IPS DF 6.9 (cell line): ENCODE results near the gene MRPL45.

Experiments
- DNase-seq: peaks from one replicate; pipeline ENCODE4 v3.0.0-alpha.2; 2013; ENCODE audit warnings: low read depth, low spot score
- H3K27ac ChIP-seq: one replicate; pipeline ENCODE4 v1.5.1; 2013; ENCODE audit warnings: low read length, control low read depth
- H3K27me3 ChIP-seq: 2 replicates; pipeline ENCODE4 v1.6.1; 2013; ENCODE audit warnings: mild to moderate bottlenecking, low read length; ENCODE audit not compliant: control insufficient read depth, insufficient read depth
- H3K36me3 ChIP-seq: 2 replicates; pipeline ENCODE4 v1.6.1; 2013; ENCODE audit warnings: low read length; ENCODE audit not compliant: control insufficient read depth, insufficient read depth
- H3K4me1 ChIP-seq: 2 replicates; pipeline ENCODE4 v1.6.1; 2013; ENCODE audit warnings: low read length; ENCODE audit not compliant: control insufficient read depth, insufficient read depth
- H3K4me3 ChIP-seq: 2 replicates; pipeline ENCODE4 v1.5.1; 2013; ENCODE audit warnings: mild to moderate bottlenecking, low read length
- H3K9me3 ChIP-seq: 2 replicates; pipeline ENCODE4 v1.6.1; 2013; ENCODE audit warnings: low read length, inconsistent platforms; ENCODE audit not compliant: control insufficient read depth, insufficient read depth
- WGBS: extraction: QIAGEN DNeasy Blood & Tissue Kit; methylation state at CpG from one replicate; pipeline ENCODE4 v1.1.7; 2013; ENCODE audit warnings: mixed read lengths, missing lambda C conversion rate; ENCODE audit not compliant: insufficient read length, insufficient coverage; 5-methylcytosine and 5-hydroxymethylcytosine counted together

Gene MRPL45

DNA sequence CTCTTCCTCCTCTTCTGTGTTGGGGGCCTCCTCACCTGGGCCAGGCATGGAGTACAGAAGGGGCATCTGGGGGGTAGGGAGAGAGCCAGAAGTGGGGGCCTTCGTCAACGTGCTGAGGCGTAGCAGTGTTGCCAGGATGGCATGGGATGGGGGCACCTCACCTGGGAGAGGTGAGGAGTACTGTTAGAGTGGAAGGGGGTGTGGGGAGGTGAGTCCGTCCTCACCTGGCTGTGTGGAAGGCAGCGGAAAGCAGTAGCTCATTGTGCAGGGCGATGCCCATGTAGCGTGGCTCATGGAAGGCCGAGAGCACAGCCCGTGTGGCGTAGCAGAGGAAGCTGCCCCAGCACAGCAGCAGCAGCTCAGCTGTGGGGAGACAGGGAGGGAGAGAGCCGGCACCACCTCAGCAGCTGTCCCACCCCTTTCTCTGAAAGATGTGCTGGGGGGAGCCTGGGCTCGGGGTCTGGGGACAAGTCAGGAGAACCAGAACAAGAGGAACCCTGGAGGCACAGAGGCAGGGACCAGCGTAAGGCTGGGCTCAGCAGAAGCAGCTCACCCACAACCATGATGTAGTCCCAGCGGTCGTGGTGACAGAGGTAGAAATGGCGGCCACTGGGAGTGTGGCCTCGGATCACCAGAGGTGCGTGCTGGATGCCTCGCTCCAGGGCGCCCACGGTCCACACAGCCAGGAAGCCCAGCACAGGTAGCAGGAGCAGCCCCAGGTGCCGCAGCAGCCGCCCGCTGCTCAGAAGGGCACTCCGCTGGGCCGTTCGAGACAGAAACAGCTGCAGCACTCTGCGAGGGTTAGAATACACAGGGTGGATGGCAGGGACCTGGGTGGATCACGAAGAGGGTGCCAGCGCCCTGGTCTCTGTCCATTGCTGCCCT lies 37.8 kb downstream of the MRPL45 start:
- Histone ChIP-seq H3K36me3 (no peaks in the 10 kb centered on the region), H3K27me3 (no peaks in the 10 kb centered on the region), H3K4me3 (no peak overlapping the region), H3K9me3 (no peaks in the 10 kb centered on the region), H3K4me1 (no peaks in the 10 kb centered on the region), H3K27ac (no peak overlapping the region)
- no peak for DNase-seq
- WGBS = no CpG with 5 or more reads among the region's 30 CpGs

DNA sequence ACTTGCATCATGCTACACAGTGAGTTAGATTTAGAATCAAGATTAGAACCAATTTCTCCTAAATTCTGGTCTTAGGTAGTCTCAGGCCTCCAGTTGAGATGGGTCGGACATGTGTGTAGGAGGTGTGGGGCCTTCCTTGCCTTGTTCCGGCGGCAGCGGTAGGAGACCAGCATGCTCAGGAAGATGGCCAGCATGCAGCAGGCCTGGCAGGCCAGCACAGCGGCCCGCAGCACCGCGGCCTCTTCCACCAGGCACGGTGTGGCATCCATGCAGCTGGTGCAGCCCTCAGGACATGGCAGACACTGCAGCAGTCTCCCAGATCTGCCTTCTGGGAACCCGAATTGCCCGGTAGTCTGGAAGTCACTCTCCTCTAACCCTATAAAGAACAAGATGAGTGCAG lies 39.9 kb downstream of the MRPL45 start:
- Histone ChIP-seq H3K9me3 (no peaks in the 10 kb centered on the region), H3K4me3 (no peak overlapping the region), H3K27ac (no peak overlapping the region), H3K4me1 (no peaks in the 10 kb centered on the region), H3K27me3 (no peaks in the 10 kb centered on the region), H3K36me3 (no peaks in the 10 kb centered on the region)
- WGBS = no CpG with 5 or more reads among the region's 11 CpGs
- DNase-seq = no peak

DNA sequence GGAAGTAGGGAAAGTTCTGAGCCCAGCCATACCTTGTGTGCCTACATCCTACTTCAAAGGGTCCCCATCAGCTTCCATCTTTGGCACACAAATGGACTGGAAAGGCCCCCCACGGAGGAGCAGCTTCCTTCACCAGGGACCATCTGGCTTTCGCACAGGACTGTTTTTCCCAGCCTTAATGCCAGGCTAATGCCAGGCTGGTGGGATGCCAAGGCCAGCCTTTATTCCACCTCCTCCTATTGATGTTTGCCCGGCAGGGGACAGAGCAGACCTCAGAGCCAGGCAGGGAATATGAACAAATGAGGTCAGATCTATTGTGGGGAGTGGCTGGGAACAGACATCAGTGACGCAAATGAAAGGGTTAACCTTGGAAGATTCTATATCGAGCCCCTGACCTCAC lies 41.1 kb downstream of the MRPL45 start:
- Histone ChIP-seq H3K4me1 (no peaks in the 10 kb centered on the region), H3K9me3 (no peaks in the 10 kb centered on the region), H3K27me3 (no peaks in the 10 kb centered on the region), H3K36me3 (no peaks in the 10 kb centered on the region), H3K4me3 (no peak overlapping the region), H3K27ac (no peak overlapping the region)
- no peak for DNase-seq
- no CpG with 5 or more reads among the region's 5 CpGs for WGBS

DNA sequence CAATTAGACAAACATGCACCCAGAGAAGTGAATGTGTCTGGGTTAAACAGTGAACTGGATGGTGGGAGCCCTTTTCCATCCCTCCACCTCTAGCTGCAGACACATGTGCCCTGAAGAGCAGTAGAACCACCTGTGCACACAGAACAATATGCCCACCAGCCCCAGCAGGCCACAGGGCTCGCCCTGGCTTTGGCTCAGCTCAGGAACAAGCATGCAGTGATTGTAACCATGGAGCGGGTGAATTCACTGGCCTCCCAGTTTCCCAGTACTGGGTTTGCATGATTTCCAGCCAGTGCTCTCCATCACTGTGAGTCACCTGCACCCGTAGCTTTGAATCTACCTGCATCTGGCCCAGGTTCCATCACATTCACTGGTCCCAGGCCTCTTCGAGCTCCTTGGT lies 41.6 kb downstream of the MRPL45 start:
- Histone ChIP-seq H3K4me1 (no peaks in the 10 kb centered on the region), H3K27me3 (no peaks in the 10 kb centered on the region), H3K36me3 (no peaks in the 10 kb centered on the region), H3K9me3 (no peaks in the 10 kb centered on the region), H3K27ac (no peak overlapping the region), H3K4me3 (no peak overlapping the region)
- no peak for DNase-seq
- WGBS = no CpG with 5 or more reads among the region's 4 CpGs

GRCh38 chr17:38339891-38340290 lies 42.9 kb downstream of the MRPL45 start:
- Histone ChIP-seq H3K4me3 (no peak overlapping the region), H3K27me3 (no peaks in the 10 kb centered on the region), H3K27ac (no peak overlapping the region), H3K36me3 (no peaks in the 10 kb centered on the region), H3K4me1 (no peaks in the 10 kb centered on the region), H3K9me3 (no peaks in the 10 kb centered on the region)
- DNase-seq = no peak

GRCh38 chr17:38341035-38341721 lies 44.2 kb downstream of the MRPL45 start:
- Histone ChIP-seq H3K27me3 (no peaks in the 10 kb centered on the region), H3K36me3 (no peaks in the 10 kb centered on the region), H3K9me3 (no peaks in the 10 kb centered on the region), H3K27ac (no peak overlapping the region), H3K4me3 (no peak overlapping the region), H3K4me1 (no peaks in the 10 kb centered on the region)
- no peak for DNase-seq
- no CpG with 5 or more reads among the region's 5 CpGs for WGBS

DNA sequence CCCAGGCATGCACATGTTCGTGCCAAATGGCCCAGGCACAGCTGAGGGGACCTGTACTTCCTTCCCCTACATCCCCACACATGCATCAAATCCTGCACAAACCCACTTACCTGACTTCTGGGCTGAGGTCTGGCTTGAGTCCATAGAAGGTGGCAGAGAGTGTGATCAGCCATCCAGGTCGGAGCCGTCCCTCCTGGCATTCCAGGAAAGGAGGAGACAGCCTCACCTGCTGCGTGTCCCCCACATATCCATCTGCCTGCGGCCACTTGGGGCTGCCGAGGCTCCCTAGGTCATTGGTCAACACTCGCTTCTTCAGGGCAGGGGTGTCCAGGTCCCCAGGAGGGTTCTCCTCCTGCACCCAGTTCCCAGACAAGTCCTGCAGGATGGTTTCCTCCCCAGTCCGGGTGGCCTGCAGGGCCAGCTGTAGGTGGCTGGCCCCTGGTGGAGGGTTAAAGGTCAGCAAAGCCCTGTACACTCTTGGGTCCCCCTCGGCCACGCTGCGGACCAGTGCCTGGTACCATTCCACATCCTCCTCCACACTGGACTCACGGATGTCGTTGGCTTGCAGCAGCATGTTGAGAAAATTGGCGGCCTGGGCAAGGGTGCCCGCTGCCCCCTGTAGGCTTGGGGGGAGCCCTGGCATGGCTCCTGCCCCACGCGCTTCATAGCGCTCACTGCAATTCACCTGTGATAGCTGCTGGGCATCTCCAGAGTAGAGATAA lies 46.1 kb downstream of the MRPL45 start:
- H3K27me3 ChIP-seq = no peaks in the 10 kb centered on the region

GRCh38 chr17:38343608-38344419 lies 46.8 kb downstream of the MRPL45 start, which contains the start of gene GPR179:
GPR179 (minus strand) TSS chr17:38343956; CDS start chr17:38343789, 167 bp downstream.
- H3K36me3 ChIP-seq = no peaks in the 10 kb centered on the region
- no peak within 1 kb of the TSS for H3K27ac ChIP-seq
- DNase-seq = no peak
- H3K9me3 ChIP-seq = no peaks in the 10 kb centered on the region
- no CpG with 5 or more reads among the region's 18 CpGs for WGBS
- H3K4me3 ChIP-seq = no peak within 1 kb of the TSS
- H3K27me3 ChIP-seq = no peaks in the 10 kb centered on the region
- H3K4me1 ChIP-seq = no peaks in the 10 kb centered on the region

More for the DNA sequence above, 46.1 kb downstream of the MRPL45 start:
- no CpG with 5 or more reads among the region's 18 CpGs for WGBS
- Histone ChIP-seq H3K27ac (no peak overlapping the region), H3K36me3 (no peaks in the 10 kb centered on the region), H3K9me3 (no peaks in the 10 kb centered on the region), H3K4me3 (no peak overlapping the region), H3K4me1 (no peaks in the 10 kb centered on the region)
- no peak for DNase-seq

DNA sequence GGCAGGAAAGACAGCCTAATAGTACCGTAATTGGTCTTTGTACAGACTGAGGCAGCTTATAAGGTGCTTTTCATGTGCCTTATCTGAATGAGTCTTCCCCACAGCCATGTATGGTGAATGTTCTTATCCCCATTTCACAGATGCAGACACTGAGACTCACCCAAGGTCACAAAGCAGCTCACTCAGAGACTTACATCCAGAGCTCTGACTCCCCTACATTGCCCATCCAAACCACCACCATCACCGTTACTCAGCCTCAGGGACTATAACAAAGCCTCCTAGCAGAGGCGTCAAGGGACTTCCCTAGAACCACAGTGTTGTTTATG lies 47.4 kb downstream of the MRPL45 start:
- Histone ChIP-seq H3K9me3 (no peaks in the 10 kb centered on the region), H3K27ac (no peak overlapping the region), H3K36me3 (no peaks in the 10 kb centered on the region), H3K4me1 (no peaks in the 10 kb centered on the region), H3K27me3 (no peaks in the 10 kb centered on the region), H3K4me3 (no peak overlapping the region)
- WGBS = no CpG with 5 or more reads among the region's 3 CpGs
- DNase-seq = no peak

- Histone ChIP-seq H3K9me3 (no peaks in the 10 kb centered on the region), H3K36me3 (no peaks in the 10 kb centered on the region), H3K4me1 (no peaks in the 10 kb centered on the region), H3K4me3 (no peak overlapping the region), H3K27ac (no peak overlapping the region), H3K27me3 (no peaks in the 10 kb centered on the region)
- DNase-seq = no peak
- WGBS = no CpG with 5 or more reads among the region's 7 CpGs
These were observed 48.8 kb downstream of the MRPL45 start for GRCh38 chr17:38345743-38346142.
